Measurements from ENCODE around the gene LTBP1.

Gene LTBP1

GRCh38 chr2:33013684-33014110, 66.9 kb downstream of the LTBP1 start:
- DNase-seq (ENCODE audit: low spot score): no peak

GRCh38 chr2:33014268-33014667, 67.5 kb downstream of the LTBP1 start:
- DNase-seq (ENCODE audit: low spot score): no peak

- DNase-seq (ENCODE audit: low spot score): peak; percentile 41
Observed at GRCh38 chr2:33015421-33016142, 68.8 kb downstream of the LTBP1 start.

GRCh38 chr2:33018271-33018670, 71.5 kb downstream of the LTBP1 start:
- no peak for DNase-seq (ENCODE audit: low spot score)

- DNase-seq (ENCODE audit: low spot score): no peak
Observed at GRCh38 chr2:33019796-33020195, 73.0 kb downstream of the LTBP1 start.

- DNase-seq (ENCODE audit: low spot score): no peak
Observed at GRCh38 chr2:33020883-33021282, 74.1 kb downstream of the LTBP1 start.

GRCh38 chr2:33021542-33022227, 74.9 kb downstream of the LTBP1 start:
- DNase-seq (ENCODE audit: low spot score): no peak

GRCh38 chr2:33022395-33022985, 75.7 kb downstream of the LTBP1 start:
- no peak for DNase-seq (ENCODE audit: low spot score)

- DNase-seq (ENCODE audit: low spot score): peak; percentile 80
Observed at GRCh38 chr2:33022989-33023727, 76.4 kb downstream of the LTBP1 start.

- DNase-seq (ENCODE audit: low spot score): peak; percentile 5
Observed at GRCh38 chr2:33023728-33024500, 77.2 kb downstream of the LTBP1 start.

- no peak for DNase-seq (ENCODE audit: low spot score)
Observed at GRCh38 chr2:33024758-33025157, 78.0 kb downstream of the LTBP1 start.

- no peak for DNase-seq (ENCODE audit: low spot score)
Observed at GRCh38 chr2:33029459-33029858, 82.7 kb downstream of the LTBP1 start.

- DNase-seq (ENCODE audit: low spot score): no peak
Observed at GRCh38 chr2:33029926-33030325, 83.2 kb downstream of the LTBP1 start.

- no peak for DNase-seq (ENCODE audit: low spot score)
Observed at GRCh38 chr2:33030326-33030725, 83.6 kb downstream of the LTBP1 start.

GRCh38 chr2:33032245-33032644, 85.5 kb downstream of the LTBP1 start:
- no peak for DNase-seq (ENCODE audit: low spot score)

GRCh38 chr2:33033606-33034081, 86.9 kb downstream of the LTBP1 start:
- DNase-seq (ENCODE audit: low spot score): peak; percentile 67

- DNase-seq (ENCODE audit: low spot score): peak; percentile 29
Observed at GRCh38 chr2:33034784-33035183, 88.0 kb downstream of the LTBP1 start.

- no peak for DNase-seq (ENCODE audit: low spot score)
Observed at GRCh38 chr2:33038230-33038629, 91.5 kb downstream of the LTBP1 start.

- DNase-seq (ENCODE audit: low spot score): no peak
Observed at GRCh38 chr2:33038799-33039198, 92.0 kb downstream of the LTBP1 start.

- DNase-seq (ENCODE audit: low spot score): no peak
Observed at GRCh38 chr2:33040541-33040940, 93.8 kb downstream of the LTBP1 start.

GRCh38 chr2:33042265-33042664, 95.5 kb downstream of the LTBP1 start:
- DNase-seq (ENCODE audit: low spot score): no peak

- no peak for DNase-seq (ENCODE audit: low spot score)
Observed at GRCh38 chr2:33042819-33043218, 96.1 kb downstream of the LTBP1 start.
